BE2C (cell line): ENCODE data around the gene PRELP.

Experiments used
- DNase-seq: peaks from one replicate; pipeline ENCODE4 v3.0.0-alpha.2; 2020
- H3K27me3 ChIP-seq: fragments of 250-450 bp; sonication (Bioruptor Pico); 2 replicates; pipeline ENCODE4 v1.5.1; 2020; ENCODE audit warnings: mild to moderate bottlenecking
- H3K36me3 ChIP-seq: fragments of 250-450 bp; sonication (Bioruptor Pico); 2 replicates; pipeline ENCODE4 v1.5.1; 2020; ENCODE audit warnings: mild to moderate bottlenecking
- H3K4me1 ChIP-seq: fragments of 250-450 bp; sonication (Bioruptor Pico); 2 replicates; pipeline ENCODE4 v1.5.1; 2020
- H3K4me3 ChIP-seq: 2 replicates; pipeline ENCODE4 v1.5.1; 2011; ENCODE audit warnings: low read depth, low read length
- H3K9me3 ChIP-seq: fragments of 250-450 bp; sonication (Bioruptor Pico); 2 replicates; pipeline ENCODE4 v1.5.1; 2020
- CTCF ChIP-seq: IDR thresholded peaks from 2 replicates; pipeline ENCODE4 v1.5.1; 2012; ENCODE audit warnings: mild to moderate bottlenecking, low read depth, low read length

PRELP gene

GRCh38 chr1:203526572-203526971, 51.0 kb downstream of the PRELP start:
- no peaks in the 10 kb centered on the region for H3K9me3 ChIP-seq
- peaks cover 19% of the 10 kb centered on the region for H3K4me1 ChIP-seq
- H3K27me3 ChIP-seq = no peaks in the 10 kb centered on the region
- no peak overlapping the region for H3K4me3 ChIP-seq
- TF ChIP-seq CTCF = no peak
- no peak for DNase-seq
- no peaks in the 10 kb centered on the region for H3K36me3 ChIP-seq

GRCh38 chr1:203527013-203527412, 51.4 kb downstream of the PRELP start:
- TF ChIP-seq CTCF = no peak
- H3K27me3 ChIP-seq = no peaks in the 10 kb centered on the region
- no peak overlapping the region for H3K4me3 ChIP-seq
- H3K36me3 ChIP-seq = no peaks in the 10 kb centered on the region
- DNase-seq = no peak
- peaks cover 14% of the 10 kb centered on the region for H3K4me1 ChIP-seq
- H3K9me3 ChIP-seq = no peaks in the 10 kb centered on the region

GRCh38 chr1:203528063-203528462, 52.5 kb downstream of the PRELP start:
- no peak for DNase-seq
- H3K36me3 ChIP-seq = no peaks in the 10 kb centered on the region
- H3K27me3 ChIP-seq = no peaks in the 10 kb centered on the region
- H3K4me1 ChIP-seq = peaks cover 14% of the 10 kb centered on the region
- no peak overlapping the region for H3K4me3 ChIP-seq
- TF ChIP-seq CTCF = peak; percentile 31
- H3K9me3 ChIP-seq = no peaks in the 10 kb centered on the region

- DNase-seq = no peak
- no peak for TF ChIP-seq CTCF
- Histone ChIP-seq H3K4me1 (peaks cover 14% of the 10 kb centered on the region), H3K4me3 (no peak overlapping the region), H3K36me3 (no peaks in the 10 kb centered on the region), H3K9me3 (no peaks in the 10 kb centered on the region), H3K27me3 (no peaks in the 10 kb centered on the region)
Observed at GRCh38 chr1:203528976-203529835, 53.6 kb downstream of the PRELP start.

GRCh38 chr1:203531063-203531462, 55.5 kb downstream of the PRELP start:
- DNase-seq = no peak
- H3K4me1 ChIP-seq = peaks cover 2% of the 10 kb centered on the region
- H3K4me3 ChIP-seq = no peak overlapping the region
- no peaks in the 10 kb centered on the region for H3K27me3 ChIP-seq
- TF ChIP-seq CTCF = no peak
- H3K36me3 ChIP-seq = no peaks in the 10 kb centered on the region
- no peaks in the 10 kb centered on the region for H3K9me3 ChIP-seq

GRCh38 chr1:203534012-203534411, 58.4 kb downstream of the PRELP start:
- Histone ChIP-seq H3K4me1 (no peaks in the 10 kb centered on the region), H3K4me3 (no peak overlapping the region), H3K27me3 (no peaks in the 10 kb centered on the region), H3K9me3 (no peaks in the 10 kb centered on the region), H3K36me3 (no peaks in the 10 kb centered on the region)
- no peak for TF ChIP-seq CTCF
- DNase-seq = no peak
